ENCODE measurements around the gene DNTTIP2. TPM values are rescaled to one million over a fixed set of nuclear protein-coding genes. Genes with fewer than 3 reads are reported as not detected.

The DNTTIP2 gene
- total and polyA plus RNA-seq, 2 donors (not counting 1 experiment from before 2014, with no cell fraction given) = 19.2 to 32.8 TPM

- peaks cover 4% of the 10 kb centered on the region for H3K4me1 ChIP-seq (ENCODE audit: control insufficient read depth, extremely low read depth, insufficient read depth, low read length)
- no peaks in the 10 kb centered on the region for H3K9me3 ChIP-seq (ENCODE audit: control insufficient read depth, insufficient read depth, low read depth, low read length)
- H3K27ac ChIP-seq (ENCODE audit: insufficient read depth, low read length) = peak overlapping the region; percentile 94
- H4K20me1 ChIP-seq (ENCODE audit: control insufficient read depth, extremely low read depth, insufficient read depth, low read length) = peaks cover 3% of the 10 kb centered on the region
- peaks cover 31% of the 10 kb centered on the region for H3K79me2 ChIP-seq (ENCODE audit: control insufficient read depth, insufficient read depth, low read length)
- H3K9ac ChIP-seq (ENCODE audit: insufficient read depth, low read length) = peak overlapping the region; percentile 96
- H3K27me3 ChIP-seq (ENCODE audit: control insufficient read depth, insufficient read depth, low read length) = no peaks in the 10 kb centered on the region
- H3K4me3 ChIP-seq (replicated peaks in 1 of 4; ENCODE audit: control extremely low read depth in 1 of 4, insufficient read depth in 1 of 4, low read depth in 3 of 4, low read length in 4 of 4) = peak overlapping the region; percentile 81 to 100 (median 96)
- peak overlapping the region; percentile 80 for H2AFZ ChIP-seq (ENCODE audit: low read length)
- TF ChIP-seq CTCF (conservative IDR thresholded peaks at IDR 0.05 in 1 of 2, IDR thresholded peaks at IDR 0.05 in 1 of 2; ENCODE audit: low read depth in 1 of 2, low read length in 2 of 2) (no peak), EZH2 (IDR thresholded peaks at IDR 0.05; ENCODE audit: low read length, missing control alignments) (no peak)
- peaks cover 7% of the 10 kb centered on the region for H3K36me3 ChIP-seq (ENCODE audit: control insufficient read depth, insufficient read depth, low read length)
- peak overlapping the region; percentile 36 for H3K4me2 ChIP-seq (ENCODE audit: extremely low read depth, insufficient read depth, low read length)
- DNase-seq (ENCODE audit: low read depth in 2 of 2) = peak; percentile 7 to 41
Measured at GRCh38 chr1:93878501-93878888, 511 bp downstream of the DNTTIP2 start.

- Histone ChIP-seq H3K4me2 (ENCODE audit: extremely low read depth, insufficient read depth, low read length) (peak overlapping the region; percentile 36), H3K4me3 (replicated peaks in 1 of 4; ENCODE audit: control extremely low read depth in 1 of 4, insufficient read depth in 1 of 4, low read depth in 3 of 4, low read length in 4 of 4) (peak overlapping the region in 2 of 4 experiments; percentile 98 to 100), H3K4me1 (ENCODE audit: control insufficient read depth, extremely low read depth, insufficient read depth, low read length) (peaks cover 4% of the 10 kb centered on the region), H3K27me3 (ENCODE audit: control insufficient read depth, insufficient read depth, low read length) (no peaks in the 10 kb centered on the region), H4K20me1 (ENCODE audit: control insufficient read depth, extremely low read depth, insufficient read depth, low read length) (peaks cover 3% of the 10 kb centered on the region), H3K9ac (ENCODE audit: insufficient read depth, low read length) (no peak overlapping the region), H3K79me2 (ENCODE audit: control insufficient read depth, insufficient read depth, low read length) (peaks cover 31% of the 10 kb centered on the region), H2AFZ (ENCODE audit: low read length) (no peak overlapping the region), H3K9me3 (ENCODE audit: control insufficient read depth, insufficient read depth, low read depth, low read length) (no peaks in the 10 kb centered on the region), H3K36me3 (ENCODE audit: control insufficient read depth, insufficient read depth, low read length) (peaks cover 9% of the 10 kb centered on the region), H3K27ac (ENCODE audit: insufficient read depth, low read length) (no peak overlapping the region)
- no peak for DNase-seq (ENCODE audit: low read depth in 2 of 2)
- TF ChIP-seq CTCF (conservative IDR thresholded peaks at IDR 0.05 in 1 of 2, IDR thresholded peaks at IDR 0.05 in 1 of 2; ENCODE audit: low read depth in 1 of 2, low read length in 2 of 2) (no peak), EZH2 (IDR thresholded peaks at IDR 0.05; ENCODE audit: low read length, missing control alignments) (no peak)
Measured at GRCh38 chr1:93877529-93877928, 1.5 kb downstream of the DNTTIP2 start.

GRCh38 chr1:93876244-93876643 lies 2.8 kb downstream of the DNTTIP2 start:
- Histone ChIP-seq H3K4me2 (ENCODE audit: extremely low read depth, insufficient read depth, low read length) (no peak overlapping the region), H3K9me3 (ENCODE audit: control insufficient read depth, insufficient read depth, low read depth, low read length) (no peaks in the 10 kb centered on the region), H4K20me1 (ENCODE audit: control insufficient read depth, extremely low read depth, insufficient read depth, low read length) (peaks cover 3% of the 10 kb centered on the region), H3K27me3 (ENCODE audit: control insufficient read depth, insufficient read depth, low read length) (no peaks in the 10 kb centered on the region), H3K4me1 (ENCODE audit: control insufficient read depth, extremely low read depth, insufficient read depth, low read length) (peaks cover 4% of the 10 kb centered on the region), H3K9ac (ENCODE audit: insufficient read depth, low read length) (no peak overlapping the region), H3K4me3 (replicated peaks in 1 of 4; ENCODE audit: control extremely low read depth in 1 of 4, insufficient read depth in 1 of 4, low read depth in 3 of 4, low read length in 4 of 4) (no peak overlapping the region), H3K27ac (ENCODE audit: insufficient read depth, low read length) (no peak overlapping the region), H2AFZ (ENCODE audit: low read length) (no peak overlapping the region), H3K36me3 (ENCODE audit: control insufficient read depth, insufficient read depth, low read length) (peaks cover 12% of the 10 kb centered on the region), H3K79me2 (ENCODE audit: control insufficient read depth, insufficient read depth, low read length) (peaks cover 31% of the 10 kb centered on the region)
- DNase-seq (ENCODE audit: low read depth in 2 of 2) = no peak
- no peak for TF ChIP-seq EZH2 (IDR thresholded peaks at IDR 0.05; ENCODE audit: low read length, missing control alignments)
